Tibial artery (tissue), 4 donors: Measurements from ENCODE around the gene NDRG4.

Source experiments
- DNase-seq, 2 donors: peaks; one replicate each; pipeline ENCODE4 v3.0.0-alpha.2; 2019
- H3K27ac ChIP-seq, 2 donors: fragments of 200-600 bp; sonication (generic) in 1 of 2; 1 replicate in 1 of 2; 2 replicates in 1 of 2; pipeline ENCODE4 v1.5.1; 2018 to 2019; ENCODE audit warnings: mild to moderate bottlenecking in 1 of 2
- H3K27me3 ChIP-seq, 2 donors: fragments of 200-600 bp; sonication (generic) in 1 of 2; one replicate each; pipeline versions ENCODE4 v1.5.1 to v1.6.0; 2016 to 2019
- H3K36me3 ChIP-seq, 3 donors: fragments of 200-600 bp; sonication (generic) in 2 of 3; one replicate each; pipeline ENCODE4 v1.5.1; 2016 to 2019; ENCODE audit warnings: mild to moderate bottlenecking in 2 of 3
- H3K4me1 ChIP-seq, 4 donors: fragments of 200-600 bp; sonication (generic) in 2 of 4; 1 replicate in 3 of 4; 2 replicates in 1 of 4; pipeline ENCODE4 v1.5.1; 2016 to 2019
- H3K4me3 ChIP-seq, 2 donors: fragments of 200-600 bp; sonication (generic) in 1 of 2; 1 replicate in 1 of 2; 2 replicates in 1 of 2; pipeline ENCODE4 v1.5.1; 2018 to 2019; ENCODE audit warnings: mild to moderate bottlenecking in 2 of 2
- H3K9me3 ChIP-seq, 3 donors: fragments of 200-600 bp; sonication (generic) in 1 of 3; one replicate each; pipeline ENCODE4 v1.5.1; 2016 to 2019
- intact Hi-C: fragments of 100-400 bp; cut with DNase I; formaldehyde crosslinking; loops from one replicate; pipeline ENCODE4 v1.15.0; 2023; ENCODE audit warnings: low total_unique reads
- TF ChIP-seq, protein P1 (sequence below), 2 experiments: fragments of 200-600 bp in 1 of 2; fragments of 450-650 bp in 1 of 2; IDR thresholded peaks; one replicate each; pipeline ENCODE4 v1.5.1; 2017 to 2019; ENCODE audit warnings: antibody characterized with exemption in 2 of 2, mild to moderate bottlenecking in 1 of 2, moderate library complexity in 1 of 2

The NDRG4 gene

GRCh38 chr16:58499092-58499511, 841 bp upstream of the NDRG4 start:
- H3K4me1 ChIP-seq = peaks cover 0 to 27% (median 12%) of the 10 kb centered on the region in 4 donors
- intact Hi-C loops = no loop called here

GRCh38 chr16:58500430-58501241, 693 bp downstream of the NDRG4 start:
- no peak overlapping the region for H3K27ac ChIP-seq
- intact Hi-C loops = loop anchor here (10.0 kb wide), 1 partner anchor 254 kb away; no protein-coding TSS in a partner anchor
- peak overlapping the region; percentile 11 to 16 for H3K4me3 ChIP-seq
- TF ChIP-seq, protein P1, sequence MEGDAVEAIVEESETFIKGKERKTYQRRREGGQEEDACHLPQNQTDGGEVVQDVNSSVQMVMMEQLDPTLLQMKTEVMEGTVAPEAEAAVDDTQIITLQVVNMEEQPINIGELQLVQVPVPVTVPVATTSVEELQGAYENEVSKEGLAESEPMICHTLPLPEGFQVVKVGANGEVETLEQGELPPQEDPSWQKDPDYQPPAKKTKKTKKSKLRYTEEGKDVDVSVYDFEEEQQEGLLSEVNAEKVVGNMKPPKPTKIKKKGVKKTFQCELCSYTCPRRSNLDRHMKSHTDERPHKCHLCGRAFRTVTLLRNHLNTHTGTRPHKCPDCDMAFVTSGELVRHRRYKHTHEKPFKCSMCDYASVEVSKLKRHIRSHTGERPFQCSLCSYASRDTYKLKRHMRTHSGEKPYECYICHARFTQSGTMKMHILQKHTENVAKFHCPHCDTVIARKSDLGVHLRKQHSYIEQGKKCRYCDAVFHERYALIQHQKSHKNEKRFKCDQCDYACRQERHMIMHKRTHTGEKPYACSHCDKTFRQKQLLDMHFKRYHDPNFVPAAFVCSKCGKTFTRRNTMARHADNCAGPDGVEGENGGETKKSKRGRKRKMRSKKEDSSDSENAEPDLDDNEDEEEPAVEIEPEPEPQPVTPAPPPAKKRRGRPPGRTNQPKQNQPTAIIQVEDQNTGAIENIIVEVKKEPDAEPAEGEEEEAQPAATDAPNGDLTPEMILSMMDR (IDR thresholded peaks at IDR 0.05) = no peak
- no peaks in the 10 kb centered on the region for H3K36me3 ChIP-seq
- H3K9me3 ChIP-seq = no peaks in the 10 kb centered on the region
- peak in 1 of 2 donors; percentile 50 for DNase-seq
- H3K27me3 ChIP-seq = peaks cover 0 to 48% of the 10 kb centered on the region in 2 donors
- peaks cover 0 to 20% (median 9%) of the 10 kb centered on the region in 4 donors for H3K4me1 ChIP-seq

More at GRCh38 chr16:58499092-58499511, 841 bp upstream of the NDRG4 start:
- TF ChIP-seq, protein P1 (IDR thresholded peaks at IDR 0.05) = no peak
- H3K36me3 ChIP-seq = no peaks in the 10 kb centered on the region
- DNase-seq = peak in 1 of 2 donors; percentile 60
- H3K9me3 ChIP-seq = no peaks in the 10 kb centered on the region
- no peak overlapping the region for H3K27ac ChIP-seq
- peaks cover 0 to 44% of the 10 kb centered on the region in 2 donors for H3K27me3 ChIP-seq
- H3K4me3 ChIP-seq = no peak overlapping the region

DNA sequence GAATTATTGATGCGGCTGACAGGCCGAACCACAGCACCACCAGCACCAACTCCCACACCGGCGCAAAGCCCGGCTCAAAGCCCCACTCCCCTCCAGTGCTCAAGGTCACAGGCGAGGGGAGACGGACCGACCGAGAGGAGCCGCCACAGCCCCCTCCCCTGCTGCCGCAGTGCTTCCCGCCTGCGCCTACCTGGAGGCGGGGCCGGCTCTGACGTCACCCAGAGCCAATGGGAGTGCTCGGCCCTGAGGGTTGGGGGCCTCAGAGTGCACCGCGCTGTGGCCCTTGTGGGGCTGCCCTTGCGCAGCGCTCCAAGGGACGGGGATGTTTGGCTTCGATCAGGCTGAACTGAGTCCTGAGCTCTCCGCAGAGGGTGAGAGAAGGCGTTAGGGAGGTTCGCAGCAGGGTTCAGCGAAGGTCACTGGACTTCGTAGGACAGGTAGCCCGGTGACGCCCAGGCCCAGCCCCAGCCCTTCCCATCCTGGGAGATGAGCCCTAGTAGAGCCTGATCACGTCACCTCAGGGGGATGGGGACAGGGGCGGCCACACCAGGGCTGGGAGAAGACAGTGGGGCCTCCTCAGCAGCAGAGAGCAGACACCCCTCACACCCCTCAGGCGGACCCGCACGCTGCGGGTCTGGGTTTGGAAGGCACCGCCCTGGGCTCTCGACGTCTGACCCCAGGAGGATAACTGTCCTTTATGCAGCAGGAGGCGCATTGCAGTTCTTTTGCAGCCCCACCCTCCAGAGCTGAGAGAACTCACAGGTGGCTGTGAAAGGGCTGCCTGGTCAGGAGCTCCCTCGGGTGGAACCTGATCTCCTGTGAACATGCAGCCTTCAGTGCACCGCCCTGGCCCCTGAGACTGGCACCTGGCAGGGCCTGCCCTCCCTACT, 1.5 kb downstream of the NDRG4 start:
- Histone ChIP-seq H3K36me3 (no peaks in the 10 kb centered on the region), H3K27me3 (peaks cover 0 to 49% of the 10 kb centered on the region in 2 donors), H3K4me3 (peak overlapping the region in 1 of 2 donors; percentile 16), H3K4me1 (peaks cover 0 to 18% (median 9%) of the 10 kb centered on the region in 4 donors), H3K9me3 (no peaks in the 10 kb centered on the region), H3K27ac (no peak overlapping the region)
- intact Hi-C loops = loop anchor here (10.0 kb wide), 1 partner anchor 253 kb away; no protein-coding TSS in a partner anchor
- TF ChIP-seq, protein P1 (IDR thresholded peaks at IDR 0.05) = no peak
- peak in 1 of 2 donors; percentile 57 for DNase-seq

- TF ChIP-seq, protein P1 (IDR thresholded peaks at IDR 0.05) = no peak
- peak in 1 of 2 donors; percentile 40 for DNase-seq
- no peak overlapping the region for H3K4me3 ChIP-seq
- peaks cover 0 to 57% of the 10 kb centered on the region in 2 donors for H3K27me3 ChIP-seq
- no peak overlapping the region for H3K27ac ChIP-seq
- intact Hi-C loops = loop anchor here (10.0 kb wide), 1 partner anchor 252 kb away; no protein-coding TSS in a partner anchor
- H3K4me1 ChIP-seq = peaks cover 0 to 18% (median 9%) of the 10 kb centered on the region in 4 donors
- H3K9me3 ChIP-seq = no peaks in the 10 kb centered on the region
- H3K36me3 ChIP-seq = no peaks in the 10 kb centered on the region
These were observed 2.4 kb downstream of the NDRG4 start for GRCh38 chr16:58502217-58502921.
